GM18498 (cell line): ENCODE measurements around the gene MTA3.
"Not testable (repeated sequence)": the region's sequence is repeated elsewhere in the genome, so short reads cannot be mapped to it uniquely, and the experiment has no call there.

Source experiments
- ATAC-seq: cut with Tn5 transposase; IDR thresholded peaks from one replicate; pipeline ENCODE4 v1.9.1; 2021; ENCODE audit warnings: mild to moderate bottlenecking, moderate library complexity; ENCODE audit not compliant: unreplicated experiment

The MTA3 gene

GRCh38 chr2:42724886-42725285, 156.5 kb downstream of the MTA3 start:
- ATAC-seq, result no peak

GRCh38 chr2:42725657-42726056, 157.2 kb downstream of the MTA3 start:
- ATAC-seq, result no peak

GRCh38 chr2:42726680-42727079, 158.2 kb downstream of the MTA3 start:
- ATAC-seq, result no peak

GRCh38 chr2:42731316-42731715, 162.9 kb downstream of the MTA3 start:
- not testable (repeated sequence) for ATAC-seq

GRCh38 chr2:42733852-42734251, 165.4 kb downstream of the MTA3 start:
- ATAC-seq, result no peak

GRCh38 chr2:42736598-42737322, 168.3 kb downstream of the MTA3 start:
- no peak for ATAC-seq

- no peak for ATAC-seq
Observed at GRCh38 chr2:42741140-42741539, 172.7 kb downstream of the MTA3 start.

GRCh38 chr2:42742740-42743658, 174.6 kb downstream of the MTA3 start:
- no peak for ATAC-seq

- ATAC-seq, result no peak
Observed at GRCh38 chr2:42743659-42743990, 175.2 kb downstream of the MTA3 start.

GRCh38 chr2:42744545-42745082, 176.2 kb downstream of the MTA3 start:
- no peak for ATAC-seq

GRCh38 chr2:42747422-42747821, 179.0 kb downstream of the MTA3 start:
- no peak for ATAC-seq

- ATAC-seq, result no peak
Observed at GRCh38 chr2:42748840-42749239, 180.4 kb downstream of the MTA3 start.

- peak; percentile 70 for ATAC-seq
Observed at GRCh38 chr2:42752314-42752713, 183.9 kb downstream of the MTA3 start.

- no peak for ATAC-seq
Observed at GRCh38 chr2:42752816-42753813, 184.7 kb downstream of the MTA3 start.

- peak; percentile 79 for ATAC-seq
Observed at GRCh38 chr2:42754021-42754775, 185.8 kb downstream of the MTA3 start.

- peak; percentile 0 for ATAC-seq
Observed at GRCh38 chr2:42754776-42755140, 186.3 kb downstream of the MTA3 start.

- no peak for ATAC-seq
Observed at GRCh38 chr2:42755191-42755880, 186.9 kb downstream of the MTA3 start.

GRCh38 chr2:42756150-42756775, 187.8 kb downstream of the MTA3 start:
- ATAC-seq, result no peak

GRCh38 chr2:42756966-42757513, 188.6 kb downstream of the MTA3 start:
- no peak for ATAC-seq
